KOPT-K1 (cell line): ENCODE results near the gene SND1.

Experiments
- H3K27ac ChIP-seq: fragments of 200-600 bp; sonication (generic); 2 replicates; pipeline ENCODE4 v1.5.1; 2016; ENCODE audit warnings: antibody characterized with exemption, mild to moderate bottlenecking, low read depth, low read length; ENCODE audit not compliant: poor library complexity, severe bottlenecking
- H3K36me3 ChIP-seq: fragments of 200-600 bp; sonication (generic); 2 replicates; pipeline ENCODE4 v1.5.1; 2017; ENCODE audit warnings: antibody characterized with exemption, mild to moderate bottlenecking, low read length, moderate library complexity; ENCODE audit not compliant: insufficient read depth
- H3K9me3 ChIP-seq: fragments of 200-600 bp; sonication (generic); 2 replicates; pipeline ENCODE4 v1.5.1; 2017; ENCODE audit warnings: antibody characterized with exemption, low read length, mild to moderate bottlenecking; ENCODE audit not compliant: insufficient read depth, poor library complexity, severe bottlenecking

Gene SND1

DNA sequence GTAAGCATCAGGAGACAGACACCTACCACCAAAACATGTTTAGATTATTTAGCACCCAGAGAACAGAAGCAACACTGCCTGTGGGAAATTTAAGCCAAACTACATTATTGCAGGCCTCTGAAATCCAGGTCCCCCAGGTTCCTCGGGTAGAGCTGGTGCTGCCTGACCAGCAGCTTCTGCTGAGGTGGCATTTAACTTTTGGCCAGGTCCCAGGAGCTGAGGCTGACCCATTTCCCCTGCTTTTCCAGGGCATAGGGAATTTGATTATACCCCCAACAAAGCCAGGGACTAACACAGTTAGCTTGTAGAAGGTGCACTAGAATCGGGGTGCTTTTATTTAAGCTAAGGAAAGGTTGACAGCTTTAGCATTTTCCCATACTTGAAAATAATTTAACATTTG, 374.6 kb downstream of the SND1 start:
- H3K36me3 ChIP-seq: peaks cover 25% of the 10 kb centered on the region
- no peaks in the 10 kb centered on the region for H3K9me3 ChIP-seq
- no peak overlapping the region for H3K27ac ChIP-seq

DNA sequence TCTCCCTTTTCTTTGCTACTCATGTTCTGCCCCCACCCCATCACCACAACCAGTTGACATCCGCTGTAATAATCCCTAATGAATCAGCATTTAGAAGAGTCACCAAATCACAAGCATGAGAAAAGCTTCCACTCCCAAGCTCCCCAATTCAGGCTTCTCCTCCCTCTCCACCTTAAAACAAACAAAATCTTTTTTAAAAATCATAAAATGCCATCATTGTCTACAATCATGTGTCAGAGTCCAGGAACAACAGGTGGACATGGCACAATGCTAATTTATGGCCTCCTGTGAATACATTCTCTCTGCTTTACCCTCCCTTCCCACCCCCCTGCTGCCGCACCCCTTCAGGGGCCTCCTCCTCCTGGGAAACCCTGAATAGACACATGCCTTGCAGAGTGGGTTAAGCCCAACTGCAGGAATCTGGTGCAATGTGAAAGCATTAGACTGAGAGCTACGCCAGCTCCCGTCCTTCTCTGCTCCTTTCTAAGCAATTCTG, 375.5 kb downstream of the SND1 start:
- Histone ChIP-seq H3K27ac (no peak overlapping the region), H3K36me3 (peaks cover 17% of the 10 kb centered on the region), H3K9me3 (no peaks in the 10 kb centered on the region)

DNA sequence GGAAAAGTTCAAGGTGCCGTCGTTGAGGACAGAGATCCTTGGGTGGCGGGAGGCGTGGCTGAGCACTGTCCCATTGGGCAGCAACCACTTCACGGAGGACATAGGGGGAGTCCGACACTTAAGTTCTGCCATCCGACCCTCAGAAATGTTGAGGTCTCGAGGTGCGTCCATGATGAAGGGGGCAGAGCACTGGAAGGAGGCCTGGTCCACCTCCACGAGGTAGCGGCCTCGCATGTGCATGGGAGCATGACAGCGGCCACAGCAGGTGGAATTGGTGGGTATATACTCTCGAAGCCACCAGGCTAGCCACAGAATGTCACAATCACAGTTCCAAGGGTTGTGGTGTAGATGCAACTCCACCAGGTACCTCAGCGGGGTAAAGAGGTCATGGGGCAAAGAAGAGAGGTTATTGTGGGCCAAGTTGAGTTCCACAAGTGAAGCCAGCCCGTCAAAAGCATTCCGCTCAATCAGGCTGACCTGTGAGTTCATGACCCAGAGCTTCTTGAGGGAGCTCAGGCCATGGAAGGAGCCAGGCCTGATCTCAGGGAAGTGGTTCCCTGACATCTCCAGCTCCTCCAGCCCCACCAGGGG, 377.5 kb downstream of the SND1 start:
- peaks cover 17% of the 10 kb centered on the region for H3K36me3 ChIP-seq
- H3K9me3 ChIP-seq: no peaks in the 10 kb centered on the region
- H3K27ac ChIP-seq: no peak overlapping the region

DNA sequence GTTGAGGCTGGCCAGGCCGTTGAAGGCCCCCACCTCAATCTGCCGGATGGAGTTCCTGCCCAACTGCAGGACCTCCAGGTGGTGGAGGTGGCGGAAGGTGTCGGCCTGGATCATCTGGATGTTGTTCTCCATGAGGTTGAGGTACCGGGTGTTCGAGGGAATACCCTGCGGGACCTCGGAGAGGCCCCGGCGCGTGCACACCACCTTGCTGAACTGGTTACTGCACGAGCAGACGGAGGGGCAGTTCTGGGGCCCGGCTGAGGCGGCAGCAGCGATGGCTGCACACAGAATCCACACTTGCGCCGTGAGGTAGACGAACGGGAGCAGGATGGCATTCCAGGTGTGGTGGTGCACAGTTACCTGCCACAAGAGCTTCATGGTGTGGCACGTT, 378.3 kb downstream of the SND1 start:
- H3K36me3 ChIP-seq: peaks cover 22% of the 10 kb centered on the region
- H3K9me3 ChIP-seq: no peaks in the 10 kb centered on the region
- no peak overlapping the region for H3K27ac ChIP-seq

DNA sequence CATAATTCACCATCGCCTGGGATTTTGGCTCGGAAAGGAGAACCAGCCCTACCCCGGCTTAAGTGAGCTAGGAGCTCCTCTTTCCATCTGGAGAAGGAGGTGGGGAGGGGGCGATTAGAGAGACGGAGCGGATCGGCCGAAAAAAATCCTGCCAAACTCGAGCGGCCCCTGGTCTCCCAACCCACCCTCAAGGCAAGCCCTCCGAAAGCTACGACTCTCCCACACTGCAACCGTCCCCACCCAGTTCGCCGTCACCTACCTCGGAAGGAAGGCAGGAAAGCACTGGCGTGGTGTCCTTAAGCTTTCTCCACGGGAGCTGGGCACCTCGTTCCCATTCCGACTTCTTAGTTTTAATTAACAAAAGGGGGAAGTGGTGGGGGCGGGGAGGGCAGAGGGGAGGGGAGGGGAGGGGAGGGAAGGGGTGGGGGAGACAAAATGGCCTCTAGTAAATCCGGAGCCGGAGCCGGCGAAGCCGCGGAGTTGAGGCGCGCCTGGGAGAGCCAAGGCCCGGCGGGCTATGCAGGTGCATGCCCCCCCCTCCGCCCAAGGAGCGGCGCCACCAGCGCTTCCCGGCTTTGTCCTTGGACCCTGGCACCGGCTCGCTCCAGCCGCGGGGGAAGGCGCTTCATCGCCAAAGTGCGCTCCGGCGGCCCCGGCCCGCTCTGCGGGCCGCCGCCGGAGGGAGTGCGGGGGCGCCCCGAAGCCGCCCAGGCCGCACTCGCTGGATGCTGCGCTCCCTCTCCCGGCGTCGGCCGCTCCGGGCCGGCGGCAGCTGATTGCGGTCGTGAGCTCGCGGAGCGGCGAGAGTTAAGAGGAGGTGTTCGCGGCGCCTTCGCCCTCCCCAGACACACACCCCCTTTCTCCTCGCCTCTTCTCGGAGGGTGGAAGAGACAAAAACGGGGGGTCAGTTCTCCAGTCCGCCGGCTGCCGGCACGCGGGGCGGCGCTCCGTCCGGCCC, 378.9 kb downstream of the SND1 start, which contains the start of gene LRRC4:
Gene LRRC4 (minus strand): TSS at position 784 of the 958 bp plus-strand sequence. CDS start 797 bp downstream, outside the sequence.
- Histone ChIP-seq H3K36me3 (peaks cover 22% of the 10 kb centered on the region), H3K9me3 (no peaks in the 10 kb centered on the region), H3K27ac (no peak within 1 kb of the TSS)

DNA sequence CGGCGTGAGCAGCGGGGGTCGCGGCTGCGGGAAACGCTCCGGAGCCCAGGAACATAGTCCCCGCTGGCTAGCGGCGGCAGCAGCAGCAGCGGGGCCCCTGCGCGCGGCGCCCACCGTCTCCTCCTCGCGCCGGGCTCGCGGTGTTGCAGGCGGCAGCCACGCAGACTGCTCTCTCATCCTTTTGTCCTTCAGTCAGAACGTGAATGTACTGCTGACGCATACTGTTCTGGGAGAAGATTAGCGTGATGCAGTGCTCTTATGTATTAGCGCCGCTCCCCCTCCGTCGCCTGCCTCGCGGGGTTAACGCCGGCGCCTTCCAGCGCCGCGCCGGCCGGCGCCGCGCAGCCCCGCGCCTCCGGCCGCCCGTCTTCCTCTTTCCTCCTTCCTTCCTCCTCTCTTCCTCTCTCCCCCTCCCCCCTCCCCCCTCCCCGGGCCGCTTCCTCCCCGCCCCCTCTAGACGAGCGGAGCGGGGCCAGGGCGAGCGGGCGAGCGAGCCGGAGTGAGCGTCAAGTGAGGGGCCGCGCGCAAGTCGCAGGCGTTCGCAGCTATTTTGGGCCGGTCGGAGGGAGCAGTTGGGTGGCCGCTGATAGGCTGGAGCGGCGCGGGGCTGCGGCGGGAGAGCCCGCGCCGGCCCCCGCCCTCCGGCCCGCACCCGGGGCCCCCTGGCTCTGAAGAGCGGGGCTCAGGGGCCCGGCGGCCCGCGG, 380.1 kb downstream of the SND1 start:
- Histone ChIP-seq H3K27ac (no peak overlapping the region), H3K36me3 (peaks cover 22% of the 10 kb centered on the region), H3K9me3 (no peaks in the 10 kb centered on the region)

DNA sequence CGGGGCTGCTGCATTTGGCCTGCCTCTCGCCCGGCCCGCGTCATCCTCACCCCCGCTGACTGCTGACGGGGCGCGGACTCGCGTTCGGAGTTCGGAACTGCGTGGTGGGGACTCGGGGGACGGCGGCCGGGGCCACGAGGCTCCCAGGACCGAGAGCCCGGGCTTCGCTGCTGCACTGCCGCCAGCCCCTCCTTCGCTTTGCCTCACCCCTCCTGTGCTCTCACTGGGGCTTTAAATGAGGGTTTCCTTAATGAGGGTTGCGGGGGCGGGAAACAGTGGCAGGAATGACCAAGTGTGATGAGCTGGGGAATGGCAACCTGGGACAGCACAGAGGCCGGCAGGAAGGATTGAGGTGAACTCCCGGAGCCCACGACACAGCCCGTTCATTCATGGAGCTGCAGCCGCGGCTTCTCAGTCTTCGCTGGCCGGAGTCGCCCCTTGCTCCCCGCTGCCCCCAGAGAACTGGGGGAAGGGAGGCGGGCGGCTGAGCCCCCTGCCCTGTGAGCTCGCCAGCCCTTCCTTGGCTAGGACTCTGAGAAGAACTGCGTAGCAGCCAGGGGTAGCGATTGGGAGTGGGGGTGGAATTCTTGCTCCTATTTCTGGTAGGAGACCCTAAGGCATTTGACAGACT, 380.7 kb downstream of the SND1 start:
- Histone ChIP-seq H3K9me3 (no peaks in the 10 kb centered on the region), H3K27ac (no peak overlapping the region), H3K36me3 (peaks cover 22% of the 10 kb centered on the region)

DNA sequence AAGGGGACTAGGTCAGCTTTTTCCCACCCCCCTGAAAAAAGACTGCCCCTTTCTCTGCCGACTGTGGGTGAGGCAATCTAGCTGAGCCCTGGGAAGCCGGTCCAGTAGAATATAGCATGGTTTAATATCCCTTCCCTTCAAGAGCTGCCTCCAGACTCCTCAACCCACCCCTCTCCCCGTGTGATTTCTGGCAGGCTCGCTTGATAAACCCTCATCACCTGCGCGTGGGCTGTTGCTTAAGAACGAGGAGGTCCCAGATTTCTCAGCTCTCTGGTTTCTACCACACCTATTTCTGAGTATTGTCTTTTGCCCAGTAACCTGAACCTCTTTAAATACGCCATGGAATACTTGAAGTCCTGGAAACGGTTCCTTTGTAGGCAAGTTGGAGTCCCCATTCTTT, 381.3 kb downstream of the SND1 start:
- H3K9me3 ChIP-seq: no peaks in the 10 kb centered on the region
- H3K27ac ChIP-seq: no peak overlapping the region
- H3K36me3 ChIP-seq: peaks cover 22% of the 10 kb centered on the region

DNA sequence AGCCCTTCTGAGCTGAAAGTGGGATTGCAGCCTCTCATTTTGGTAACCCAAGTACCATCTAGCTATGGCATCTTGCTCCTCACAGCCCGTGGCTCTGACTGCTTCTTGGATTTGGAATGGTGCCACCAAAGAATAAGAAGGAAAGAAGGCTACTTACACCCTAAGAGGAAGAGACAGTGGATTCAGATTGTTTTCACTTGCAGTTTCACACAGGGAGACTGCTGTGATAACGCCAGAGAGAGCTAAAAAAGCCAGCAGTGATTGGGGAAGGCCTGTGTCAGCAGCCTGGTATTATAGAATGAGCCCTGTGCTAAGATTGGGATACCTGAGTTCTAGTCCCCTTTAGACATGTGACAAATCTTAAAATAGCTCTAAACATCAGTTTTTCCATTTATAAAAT, 382.8 kb downstream of the SND1 start:
- Histone ChIP-seq H3K9me3 (no peaks in the 10 kb centered on the region), H3K27ac (no peak overlapping the region), H3K36me3 (peaks cover 8% of the 10 kb centered on the region)

DNA sequence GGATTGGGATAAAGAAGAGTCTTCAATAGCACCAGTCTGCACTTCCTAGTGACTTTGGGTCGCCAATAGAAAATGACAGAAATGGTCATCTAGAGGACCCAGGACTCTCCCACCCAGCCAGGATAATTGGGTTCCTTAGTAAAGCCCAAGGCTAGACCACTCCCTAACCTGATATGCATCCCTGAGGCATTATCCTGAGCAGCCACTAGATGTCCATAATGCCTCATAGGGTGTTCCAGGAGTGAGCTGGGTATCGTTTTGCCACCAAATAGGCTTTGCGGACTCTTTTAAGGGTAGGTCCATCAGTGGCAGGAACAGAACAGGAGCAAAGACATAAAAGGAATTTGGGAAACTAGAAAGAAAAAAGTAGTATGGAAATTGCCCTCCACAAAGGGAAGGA, 383.7 kb downstream of the SND1 start:
- no peak overlapping the region for H3K27ac ChIP-seq
- H3K9me3 ChIP-seq: no peaks in the 10 kb centered on the region
- H3K36me3 ChIP-seq: peaks cover 5% of the 10 kb centered on the region; the same call in 1 of the 2 replicates

DNA sequence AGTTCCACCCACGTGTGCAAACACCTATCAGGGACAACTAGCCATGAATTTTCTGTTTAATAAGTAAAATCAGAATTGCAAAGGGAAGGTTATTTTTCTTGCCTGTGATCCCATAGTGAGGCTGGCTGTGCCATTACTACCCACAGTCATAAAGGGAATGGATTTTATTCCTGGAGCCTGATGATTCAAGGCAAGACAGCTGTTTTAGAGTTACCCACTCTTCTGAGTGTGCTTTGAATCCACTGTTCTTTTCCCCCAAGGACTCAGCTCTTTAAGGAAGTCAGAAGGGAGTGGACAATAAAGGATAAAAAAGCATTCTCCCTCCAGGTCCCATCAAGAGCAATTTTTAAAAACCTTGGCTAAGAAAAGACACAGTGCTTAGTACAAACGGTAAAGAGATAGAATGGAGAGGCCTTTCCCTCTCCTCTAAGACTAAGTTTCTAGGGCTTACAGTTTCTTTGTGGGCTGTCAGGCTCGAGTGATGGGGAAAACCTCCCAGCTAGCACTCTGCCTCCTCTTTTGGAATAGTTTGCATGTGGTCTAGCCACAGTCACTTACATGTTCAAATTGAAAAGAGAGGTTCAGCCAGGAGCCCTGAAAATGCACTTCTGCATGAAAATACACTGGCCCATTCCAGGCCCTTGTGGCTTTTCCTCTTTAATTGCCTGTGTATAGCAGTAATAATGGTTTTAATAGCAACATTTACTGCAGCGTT, 384.4 kb downstream of the SND1 start:
- no peaks in the 10 kb centered on the region for H3K9me3 ChIP-seq
- H3K27ac ChIP-seq: no peak overlapping the region
- H3K36me3 ChIP-seq: peaks cover 5% of the 10 kb centered on the region; the same call in 1 of the 2 replicates

DNA sequence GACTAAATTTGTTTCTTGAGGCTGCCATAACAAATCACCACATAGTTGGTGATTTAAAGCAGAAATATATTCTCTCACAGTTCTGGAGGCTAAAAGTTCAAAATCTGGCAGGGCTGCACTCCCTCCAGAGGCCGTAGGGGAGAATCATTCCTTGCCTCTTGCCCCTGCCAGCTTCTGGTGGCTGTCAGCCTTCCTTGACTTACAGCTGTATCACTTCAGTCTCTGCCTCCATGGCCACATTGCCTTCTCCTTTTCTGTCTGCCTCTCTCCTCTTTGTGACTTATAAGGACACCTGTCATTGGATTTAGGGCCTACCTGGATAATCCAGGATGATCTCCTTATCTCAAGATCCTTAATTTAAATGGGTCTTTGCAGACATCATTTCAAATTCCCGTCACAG, 385.1 kb downstream of the SND1 start:
- Histone ChIP-seq H3K36me3 (peaks cover 11% of the 10 kb centered on the region; the same call in 1 of the 2 replicates), H3K27ac (no peak overlapping the region), H3K9me3 (no peaks in the 10 kb centered on the region)

DNA sequence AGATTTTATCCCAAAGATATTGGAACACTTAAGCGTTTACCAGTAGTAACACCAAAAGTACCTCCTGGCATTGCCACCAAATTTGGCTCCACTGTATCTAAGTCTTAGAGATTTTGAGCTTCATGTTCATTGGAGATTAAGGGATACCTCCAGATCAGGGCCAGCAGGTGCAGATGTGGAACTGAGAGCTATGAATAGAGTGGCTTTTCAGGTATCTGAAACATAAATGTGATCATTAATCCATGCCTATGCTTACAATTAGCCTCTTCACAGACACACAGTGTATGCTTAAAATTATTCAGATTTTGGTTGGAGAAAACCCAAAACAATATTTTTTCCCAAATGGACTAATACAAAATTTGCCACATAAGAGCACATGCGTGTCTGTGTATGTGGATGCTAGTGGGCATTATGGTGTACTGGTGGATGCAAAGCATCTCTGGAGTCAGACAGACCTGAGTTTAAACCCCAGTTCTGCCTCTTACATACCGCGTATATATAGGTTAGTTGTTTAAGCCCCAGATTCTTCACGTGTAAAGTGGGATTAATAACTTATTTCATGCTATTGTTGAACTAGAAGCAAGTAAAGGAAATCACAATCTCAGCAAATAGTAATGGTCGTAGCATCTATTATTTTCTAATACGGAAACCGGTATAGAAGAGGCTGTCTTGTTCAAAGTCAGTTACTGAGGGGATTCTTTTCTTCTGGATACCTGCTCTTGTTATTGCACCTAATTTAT, 386.1 kb downstream of the SND1 start:
- no peak overlapping the region for H3K27ac ChIP-seq
- peaks cover 12% of the 10 kb centered on the region; the same call in 1 of the 2 replicates for H3K36me3 ChIP-seq
- H3K9me3 ChIP-seq: no peaks in the 10 kb centered on the region
